Measurements from ENCODE around the gene SLC9C2.
A peak's percentile ranks its signal among the peaks of the same experiment; 100 is the strongest.
"Not testable (repeated sequence)": the region's sequence is repeated elsewhere in the genome, so short reads cannot be mapped to it uniquely, and the experiment has no call there.

SLC9C2 gene

DNA sequence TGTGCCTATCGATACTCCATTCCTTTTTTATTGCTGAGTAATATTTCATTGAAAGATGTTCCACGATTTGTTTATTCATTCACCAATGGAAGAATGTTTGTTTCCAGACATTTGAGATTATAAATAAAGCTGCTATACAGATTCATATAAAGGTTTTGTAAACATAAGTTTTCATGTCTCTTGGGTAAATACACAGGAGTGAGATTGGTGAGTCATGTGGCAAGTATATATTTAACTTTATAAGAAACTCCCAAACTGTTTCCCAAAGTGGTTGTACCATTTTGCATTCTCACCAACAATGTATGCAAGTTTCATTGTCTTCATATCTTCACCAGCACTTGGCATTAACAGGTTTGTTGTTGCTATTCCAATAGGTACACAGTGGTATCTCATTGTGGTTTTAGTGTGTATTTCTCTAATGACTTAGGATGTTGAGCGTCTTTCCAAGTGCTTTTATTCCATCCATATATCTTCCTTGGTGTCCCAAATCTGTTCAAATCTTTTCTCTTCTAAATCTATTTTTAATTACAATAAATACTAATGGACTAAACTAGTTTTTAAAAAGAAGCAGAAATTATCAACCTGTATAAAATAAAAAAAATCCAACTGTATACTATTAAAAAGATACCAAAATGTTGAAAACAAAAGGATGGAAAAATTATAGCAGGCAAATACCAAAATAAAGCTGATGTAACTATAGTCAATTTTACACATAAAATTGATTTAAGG, 6.6 kb downstream of the SLC9C2 start:
- no peak for DNase-seq (ENCODE audit: insufficient read length, low spot score)
- FAIRE-seq = no peak
- TF ChIP-seq CTCF (IDR thresholded peaks at IDR 0.05; ENCODE audit: insufficient read depth, missing control alignments) = no peak

GRCh38 chr1:173591138-173591537, 11.7 kb downstream of the SLC9C2 start:
- DNase-seq (ENCODE audit: insufficient read length, low spot score); FAIRE-seq: not testable (repeated sequence)

DNA sequence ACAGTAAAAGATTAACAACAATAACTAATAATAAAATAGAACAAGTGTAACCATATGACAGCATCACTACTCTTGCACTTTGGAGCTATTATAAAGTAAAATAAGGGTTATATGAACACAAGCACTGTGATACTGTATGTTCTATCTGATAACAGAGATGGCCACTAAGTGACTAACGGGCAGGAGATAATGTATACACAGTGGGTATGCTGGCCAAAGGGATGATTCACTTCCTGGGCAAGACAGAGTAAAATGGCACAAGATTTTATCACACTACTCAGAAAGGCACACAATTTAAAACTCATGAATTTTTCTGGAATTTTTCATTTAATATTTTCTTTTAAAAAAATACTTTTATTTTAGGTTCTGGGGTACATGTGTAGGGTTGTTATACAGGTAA, 12.3 kb downstream of the SLC9C2 start:
- FAIRE-seq = no peak
- no peak for TF ChIP-seq CTCF (IDR thresholded peaks at IDR 0.05; ENCODE audit: insufficient read depth, missing control alignments)
- no peak for DNase-seq (ENCODE audit: insufficient read length, low spot score)

- FAIRE-seq (no peak), DNase-seq (ENCODE audit: insufficient read length, low spot score) (no peak)
Observed at GRCh38 chr1:173581383-173582079, 21.3 kb downstream of the SLC9C2 start.

GRCh38 chr1:173580658-173581057, 22.2 kb downstream of the SLC9C2 start:
- DNase-seq (ENCODE audit: insufficient read length, low spot score) (no peak), FAIRE-seq (no peak)
- no peak for TF ChIP-seq CTCF (IDR thresholded peaks at IDR 0.05; ENCODE audit: insufficient read depth, missing control alignments)

More at GRCh38 chr1:173581383-173582079, 21.3 kb downstream of the SLC9C2 start:
- no peak for TF ChIP-seq CTCF (IDR thresholded peaks at IDR 0.05; ENCODE audit: insufficient read depth, missing control alignments)

DNA sequence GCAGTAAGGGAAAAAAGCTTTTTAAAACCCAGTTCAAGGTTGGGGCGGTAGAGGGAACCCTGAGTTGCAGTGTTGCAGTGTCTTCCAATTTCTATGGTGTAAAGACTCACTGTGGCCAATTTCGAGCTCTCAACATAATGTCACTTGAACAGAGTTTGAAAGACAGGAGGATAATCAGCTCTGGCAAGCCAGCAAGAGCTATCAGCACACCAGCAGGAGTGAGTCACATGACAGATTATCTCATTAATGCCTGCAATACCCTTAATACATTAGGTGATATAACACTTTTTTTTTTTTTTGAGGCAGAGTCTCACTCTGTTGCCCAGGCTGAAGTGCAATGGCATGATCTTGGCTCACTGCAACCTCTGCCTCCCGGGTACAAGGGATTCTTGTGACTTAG, 22.8 kb downstream of the SLC9C2 start:
- no peak for DNase-seq (ENCODE audit: insufficient read length, low spot score)
- FAIRE-seq = peak; percentile 87
- no peak for TF ChIP-seq CTCF (IDR thresholded peaks at IDR 0.05; ENCODE audit: insufficient read depth, missing control alignments)

DNA sequence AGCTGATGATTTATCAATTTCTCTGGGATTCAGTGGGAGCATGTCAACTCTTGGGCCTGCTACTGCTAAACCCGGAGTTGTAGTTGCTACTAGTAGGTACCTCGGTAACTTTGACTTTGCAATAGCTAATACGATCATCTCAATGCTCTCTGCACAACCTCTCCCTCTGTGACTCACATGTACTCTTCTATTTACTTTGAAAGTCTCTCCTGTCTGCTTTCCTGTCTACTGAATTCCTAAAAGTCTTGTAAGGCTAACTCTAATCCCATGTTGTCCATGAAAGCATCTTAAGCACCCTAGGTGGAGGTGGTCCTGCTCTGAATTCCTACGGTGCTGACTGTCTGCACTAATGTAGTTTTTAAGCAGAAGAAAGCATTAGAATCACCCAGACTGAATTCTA, 29.3 kb downstream of the SLC9C2 start:
- no peak for FAIRE-seq
- TF ChIP-seq CTCF (IDR thresholded peaks at IDR 0.05; ENCODE audit: insufficient read depth, missing control alignments) = no peak

More for the DNA sequence above, 29.3 kb downstream of the SLC9C2 start:
- DNase-seq (ENCODE audit: insufficient read length, low spot score) = no peak
